NCI-H1105 treated with DMSO at 0.1 percent for 48 hours (cell line): Measurements from ENCODE around the gene WNK1.
"Not testable (repeated sequence)": the region's sequence is repeated elsewhere in the genome, so short reads cannot be mapped to it uniquely, and the experiment has no call there.

Experiments
- DNase-seq: peaks from one replicate; lab custom pipeline; 2025; lab: John Stamatoyannopoulos, UW

WNK1 gene

GRCh38 chr12:911191-911826 lies 158.9 kb downstream of the WNK1 start:
- no peak for DNase-seq

GRCh38 chr12:912466-913235 lies 160.3 kb downstream of the WNK1 start:
- no peak for DNase-seq

- DNase-seq, result no peak
Observed at GRCh38 chr12:913919-914698, 161.7 kb downstream of the WNK1 start.

DNA sequence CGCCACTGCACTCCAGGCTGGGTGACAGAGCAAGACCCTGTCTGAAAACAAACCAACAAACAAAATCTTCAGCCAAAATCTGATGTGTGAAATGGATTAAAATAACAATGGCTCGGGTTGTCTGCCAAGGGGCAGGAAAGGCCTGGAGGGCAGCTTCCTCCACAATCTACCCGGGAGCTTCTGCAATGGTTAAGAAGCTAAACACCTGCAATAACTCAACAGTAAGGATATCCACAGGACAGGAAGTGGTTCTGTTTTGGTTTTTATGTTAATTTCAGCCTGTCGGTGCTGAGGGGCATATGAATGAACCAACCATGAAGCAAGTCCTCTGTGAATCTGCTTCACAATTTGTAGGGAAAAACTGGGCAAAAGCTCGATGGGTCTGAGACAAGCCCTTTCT lies 162.7 kb downstream of the WNK1 start:
- DNase-seq, result no peak

DNA sequence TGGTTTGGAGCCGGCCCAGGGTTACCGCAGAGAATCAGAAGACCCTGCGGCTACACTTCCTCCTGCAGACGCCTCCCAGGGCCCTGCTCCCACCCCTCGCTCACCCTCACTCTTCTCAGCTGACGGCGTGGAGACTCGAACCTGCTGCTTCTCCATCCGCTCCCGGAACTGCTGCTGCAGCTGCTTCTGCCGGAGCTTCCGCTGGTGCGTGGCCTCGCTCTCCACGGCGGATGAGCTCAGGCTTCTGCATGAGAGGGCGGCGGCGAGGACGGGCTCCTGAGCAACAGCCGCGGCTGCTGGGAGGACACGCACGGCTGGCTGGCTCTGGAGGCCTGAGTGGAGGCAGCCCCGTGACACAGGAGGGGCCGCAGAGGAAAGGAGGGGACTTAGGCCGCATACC lies 163.9 kb downstream of the WNK1 start:
- DNase-seq, result no peak

DNA sequence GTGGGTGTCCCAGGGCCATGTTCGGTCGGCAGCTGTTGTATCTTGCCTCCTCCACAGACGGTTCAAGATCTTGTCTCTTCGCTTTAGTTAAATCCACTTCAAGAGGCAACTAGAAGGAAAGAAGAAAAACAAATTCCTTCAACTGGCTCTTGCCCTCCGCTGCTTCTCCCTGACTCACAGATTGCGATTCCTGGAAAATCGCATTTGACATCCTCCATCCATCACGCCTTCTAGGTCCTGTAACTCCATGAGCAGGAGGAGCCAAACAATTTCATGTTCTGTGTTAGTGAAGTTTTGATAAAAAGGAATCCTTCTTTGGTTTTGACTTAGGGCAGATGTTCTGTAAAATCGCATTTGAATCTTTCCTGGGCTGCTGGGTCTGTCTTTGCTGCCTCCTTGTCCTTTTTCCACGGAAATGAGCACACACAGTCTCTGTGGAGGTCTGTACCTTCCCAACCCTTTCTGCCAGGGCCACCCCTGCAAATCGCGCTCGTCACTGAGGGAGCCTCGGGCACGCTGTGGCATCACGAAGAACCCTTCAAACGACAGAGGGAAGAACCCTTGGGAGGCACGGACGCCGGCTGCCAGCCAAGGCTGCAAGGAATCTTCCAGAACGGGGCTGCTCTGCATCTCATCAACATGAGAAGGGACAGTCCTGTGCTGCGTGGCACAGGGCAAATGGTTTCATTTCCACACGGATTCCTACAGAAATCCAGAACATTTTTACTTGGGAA lies 164.5 kb downstream of the WNK1 start:
- DNase-seq, result no peak

DNA sequence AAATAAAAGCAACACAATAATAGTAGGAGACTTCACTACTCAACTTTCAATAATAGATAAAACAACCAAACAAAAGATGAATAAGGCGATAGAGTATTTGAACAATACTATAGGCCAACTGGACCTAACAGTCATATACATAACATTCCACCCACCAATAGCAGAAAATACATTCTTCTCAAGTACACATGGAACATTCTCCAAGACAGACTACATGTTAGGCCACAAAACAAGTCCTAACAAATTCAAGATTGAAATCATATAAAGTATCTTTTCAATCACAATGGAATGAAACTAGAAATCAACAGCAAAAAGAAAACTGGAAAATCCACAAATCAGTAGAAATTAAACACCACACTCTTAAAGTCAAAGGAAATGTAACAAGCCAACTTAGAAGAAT lies 168.3 kb downstream of the WNK1 start:
- no peak for DNase-seq

GRCh38 chr12:922285-922684 lies 169.9 kb downstream of the WNK1 start:
- DNase-seq, result no peak

DNA sequence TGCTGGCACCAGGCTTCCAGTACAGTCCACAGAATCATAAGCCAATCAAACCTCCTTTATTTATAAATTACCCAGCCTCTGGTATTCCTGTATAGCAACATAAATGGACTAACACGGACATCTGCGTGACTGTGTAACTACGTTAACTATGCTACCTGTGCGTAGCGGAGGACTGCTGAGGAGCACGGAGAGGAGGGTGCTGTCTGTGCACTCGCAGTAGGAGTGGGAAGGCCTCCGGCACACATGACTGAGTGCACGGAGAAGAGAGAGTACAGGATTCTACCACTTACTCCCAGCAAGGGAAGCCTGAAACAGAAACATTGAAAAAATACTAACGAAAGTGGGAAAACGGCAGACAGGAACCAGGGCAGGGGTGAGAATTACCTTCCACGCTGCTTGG lies 174.3 kb downstream of the WNK1 start:
- no peak for DNase-seq

DNA sequence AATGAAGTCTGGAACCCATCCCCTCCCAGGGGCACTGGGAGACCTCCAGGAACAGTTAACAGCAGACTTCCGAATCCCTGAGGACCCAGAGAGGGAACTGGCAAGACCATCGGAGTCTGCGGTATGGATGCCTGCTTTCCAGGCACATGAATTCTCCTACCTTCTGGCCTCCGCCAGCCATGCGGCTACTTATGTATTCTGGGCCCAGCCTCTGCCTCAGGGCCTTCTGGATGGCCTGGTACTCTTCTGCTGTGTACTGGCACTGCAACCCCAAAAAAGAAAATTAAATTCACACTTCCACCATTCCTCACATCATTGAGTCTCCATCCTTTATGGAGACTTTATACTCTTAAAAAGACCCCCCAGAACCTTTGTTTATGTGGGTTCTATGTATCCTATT lies 178.7 kb downstream of the WNK1 start:
- DNase-seq, result no peak

DNA sequence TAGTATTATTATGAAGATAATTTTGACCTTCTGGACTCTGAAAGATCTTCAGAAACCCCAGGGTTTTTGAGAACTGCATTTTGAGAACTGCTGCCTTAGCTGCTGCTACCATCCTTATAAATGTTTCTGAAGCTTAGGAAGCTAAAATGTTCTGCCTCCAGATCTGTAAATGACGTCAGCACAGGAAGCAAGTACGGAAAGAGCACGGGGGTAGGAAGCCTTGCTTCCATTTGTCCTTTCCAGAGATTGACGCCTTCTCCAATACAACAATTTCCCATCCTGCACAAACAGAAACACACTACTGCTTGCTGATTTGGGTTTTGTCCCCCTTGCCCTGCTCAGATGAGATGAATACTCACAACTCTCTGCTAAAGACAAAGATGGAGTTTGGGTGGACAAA lies 179.2 kb downstream of the WNK1 start:
- no peak for DNase-seq

DNA sequence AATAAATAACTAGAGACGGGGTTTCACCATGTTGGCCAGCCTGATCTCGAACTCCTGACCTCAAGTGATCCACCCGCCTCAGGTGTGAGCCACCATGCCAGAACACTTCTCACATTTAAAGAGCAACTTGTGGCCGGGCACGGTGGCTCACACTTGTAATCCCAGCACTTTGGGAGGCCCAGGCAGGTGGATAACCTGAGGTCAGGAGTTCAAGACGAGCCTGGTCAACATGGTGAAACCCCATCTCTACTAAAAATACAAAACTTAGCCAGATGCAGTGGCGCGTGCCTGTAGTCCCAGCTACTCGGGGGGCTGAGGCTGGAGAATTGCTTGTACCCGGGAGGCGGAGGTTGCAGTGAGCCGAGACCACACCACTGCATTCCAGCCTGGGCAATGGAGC lies 183.5 kb downstream of the WNK1 start:
- not testable (repeated sequence) for DNase-seq

DNA sequence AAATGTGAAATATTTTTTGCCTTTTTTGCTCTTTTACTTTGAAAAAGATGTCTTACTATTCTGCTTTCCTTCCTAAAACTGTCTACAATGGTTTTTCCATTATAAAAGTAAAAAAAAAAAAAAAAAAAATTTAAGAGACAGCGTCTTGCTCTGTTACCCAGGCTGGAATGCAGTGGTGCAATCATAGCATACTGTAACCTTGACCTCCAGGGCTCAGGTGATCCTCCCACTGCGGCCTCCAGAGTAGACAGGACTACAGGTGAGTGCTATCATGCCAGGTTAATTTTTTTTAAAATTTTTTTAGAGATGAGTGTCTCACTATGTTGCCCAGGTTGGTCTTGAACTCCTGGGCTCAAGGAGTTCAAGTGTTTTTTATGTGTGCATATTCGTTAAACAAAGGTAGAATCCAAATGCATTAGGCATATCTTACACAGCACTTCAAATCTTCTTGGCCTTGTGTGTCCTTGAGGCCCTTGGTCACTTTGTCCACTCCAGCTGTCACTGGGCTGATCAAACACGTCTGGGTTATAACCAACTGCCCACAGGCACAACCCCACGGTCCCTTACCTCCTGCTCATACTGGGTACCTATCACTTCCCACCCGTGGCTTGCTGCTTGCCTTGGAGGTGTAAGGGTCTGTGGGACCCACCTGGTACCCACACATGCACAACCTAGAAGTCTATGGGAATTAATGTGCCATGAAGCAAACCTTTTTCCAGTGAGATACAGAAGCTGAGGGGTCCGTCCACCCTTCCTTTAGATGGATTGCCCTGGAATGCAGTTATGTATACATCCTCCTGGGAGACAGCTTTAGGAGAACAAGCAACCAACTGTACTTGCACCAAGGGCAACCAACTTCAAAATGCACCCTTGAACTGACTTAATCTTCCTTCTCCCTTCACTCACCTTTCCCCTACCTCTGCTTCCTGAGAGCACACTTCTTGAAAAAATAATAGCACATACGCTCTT lies 184.3 kb downstream of the WNK1 start:
- DNase-seq, result no peak

- no peak for DNase-seq
Observed at GRCh38 chr12:938810-939209, 186.4 kb downstream of the WNK1 start.

- no peak for DNase-seq
Observed at GRCh38 chr12:943051-943450, 190.7 kb downstream of the WNK1 start.

DNA sequence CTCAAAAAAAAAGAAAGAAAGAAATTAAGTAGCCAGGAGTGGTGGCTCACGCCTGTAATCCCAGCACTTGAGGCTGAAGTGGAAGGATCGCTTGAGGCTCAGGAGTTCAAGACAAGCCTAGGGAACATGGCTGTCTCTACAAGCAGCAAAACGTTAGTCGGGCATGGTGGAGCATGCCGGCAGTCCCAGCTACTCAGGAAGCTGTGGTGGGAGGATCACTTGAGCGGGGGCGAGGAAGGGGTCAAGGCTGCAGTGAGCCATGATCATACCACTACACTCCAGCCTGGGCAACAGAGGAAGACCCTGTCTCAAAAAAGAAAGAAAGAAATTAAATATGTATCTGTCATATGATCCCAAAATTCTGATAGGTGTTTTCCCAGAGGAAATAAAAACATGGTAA lies 191.8 kb downstream of the WNK1 start:
- DNase-seq, result no peak

DNA sequence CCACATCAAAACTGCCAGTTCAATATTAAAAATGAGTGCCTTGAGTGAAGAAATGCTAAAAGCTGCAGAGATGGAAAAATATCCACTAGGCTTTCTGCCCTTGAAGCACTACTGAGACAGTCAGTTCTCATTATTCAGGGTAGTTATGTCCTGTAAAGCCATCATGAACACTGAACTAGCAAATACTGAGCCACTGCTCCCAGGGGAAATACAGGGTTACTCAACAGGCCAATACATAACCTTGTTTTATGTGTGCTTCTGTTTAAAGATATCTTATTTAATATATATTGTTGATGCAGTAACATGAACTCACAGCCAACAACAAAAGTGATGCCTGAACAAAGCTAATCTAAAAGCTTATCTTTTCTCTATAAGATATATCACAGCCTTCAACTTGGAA lies 193.8 kb downstream of the WNK1 start:
- DNase-seq, result no peak

DNA sequence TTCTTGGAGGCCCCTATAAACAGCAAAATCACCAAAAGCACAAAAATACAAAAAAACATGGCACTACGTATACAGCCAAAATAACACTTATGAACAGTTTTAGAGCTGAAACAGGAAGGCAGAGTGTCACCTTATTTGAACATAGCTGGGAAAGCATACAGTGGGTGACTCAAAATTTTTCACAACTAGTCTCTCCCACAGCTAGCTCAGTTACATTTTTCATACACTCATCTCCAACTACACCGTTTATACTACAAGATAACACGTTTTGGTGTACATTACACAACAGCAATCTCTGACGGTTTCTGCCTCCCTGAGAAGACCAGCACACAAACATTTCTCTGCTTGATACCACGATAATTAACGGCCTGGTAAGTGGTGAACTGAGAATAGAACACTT lies 194.3 kb downstream of the WNK1 start:
- DNase-seq, result no peak

DNA sequence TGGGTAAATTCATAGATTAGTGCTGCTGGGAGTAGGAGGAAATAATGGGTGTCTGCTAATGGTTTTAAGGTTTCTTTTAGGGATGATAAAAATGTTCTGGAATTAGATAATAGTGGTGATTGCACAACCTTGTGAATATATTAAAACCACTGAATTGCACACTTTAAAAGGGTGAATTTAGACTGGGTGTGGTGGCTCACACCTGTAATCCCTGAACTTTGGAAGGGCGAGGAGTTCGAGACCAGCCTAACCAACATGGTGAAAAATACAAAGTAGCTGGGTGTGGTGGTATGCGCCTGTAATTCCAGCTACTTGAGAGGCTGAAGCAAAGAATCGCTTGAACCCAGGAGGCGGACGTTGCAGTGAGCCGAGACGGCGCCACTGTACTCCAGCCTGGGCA lies 195.9 kb downstream of the WNK1 start:
- no peak for DNase-seq

GRCh38 chr12:949453-950191 lies 197.2 kb downstream of the WNK1 start, which contains the start of gene RAD52:
Gene RAD52 (minus strand): TSS chr12:949694. CDS start chr12:933058, 16,636 bp downstream.
- peak; percentile 99 for DNase-seq
